ENCODE measurements around the gene MAPK8IP3.
"Not testable (repeated sequence)": the region's sequence is repeated elsewhere in the genome, so short reads cannot be mapped to it uniquely, and the experiment has no call there.

The MAPK8IP3 gene

GRCh38 chr16:1794908-1795666 is 89.1 kb downstream of the MAPK8IP3 start:
- Histone ChIP-seq H3K27me3 (ENCODE audit: control insufficient read depth in 1 of 2, insufficient read depth in 1 of 2, low read length in 2 of 2) (no peaks in the 10 kb centered on the region), H2AK5ac (ENCODE audit: low read length, severe bottlenecking) (no peak overlapping the region), H3K79me1 (replicated peaks; ENCODE audit: low read length, poor library complexity, severe bottlenecking) (peaks cover 6% of the 10 kb centered on the region), H3K36me3 (ENCODE audit: control insufficient read depth in 1 of 2, insufficient read depth in 2 of 2, low read depth in 1 of 2, low read length in 2 of 2) (peaks cover 6 to 38% of the 10 kb centered on the region in 2 experiments), H3K9ac (ENCODE audit: low read length) (no peak overlapping the region), H2BK15ac (ENCODE audit: low read depth, poor library complexity, severe bottlenecking) (no peak overlapping the region), H3K4me2 (ENCODE audit: low read length, poor library complexity, severe bottlenecking) (no peak overlapping the region), H2BK5ac (ENCODE audit: low read depth, low read length, poor library complexity, severe bottlenecking) (no peak overlapping the region), H2BK12ac (ENCODE audit: low read length in 2 of 2) (no peak overlapping the region), H4K8ac (ENCODE audit: low read length) (no peak overlapping the region), H3K4me1 (ENCODE audit: control insufficient read depth, insufficient read depth, low read depth, low read length) (peaks cover 6% of the 10 kb centered on the region), H3K14ac (ENCODE audit: low read length in 2 of 2) (no peak overlapping the region), H3K9me3 (ENCODE audit: control insufficient read depth, low read length) (peaks cover 7% of the 10 kb centered on the region), H3K4ac (ENCODE audit: low read depth in 1 of 2, low read length in 2 of 2) (no peak overlapping the region), H3K18ac (ENCODE audit: low read depth in 1 of 2, low read length in 2 of 2) (no peak overlapping the region), H3K4me3 (ENCODE audit: insufficient read depth in 1 of 2, low read depth in 1 of 2, low read length in 2 of 2) (no peak overlapping the region), H3K27ac (ENCODE audit: low read length, poor library complexity, severe bottlenecking) (no peak overlapping the region), H4K91ac (ENCODE audit: low read length) (no peak overlapping the region), H2BK120ac (ENCODE audit: low read depth, low read length) (no peak overlapping the region), H2AFZ (ENCODE audit: low read depth, low read length) (no peak overlapping the region), H3K23ac (ENCODE audit: low read length in 2 of 2) (no peak overlapping the region)
- 92% methylated on average over 32 of the region's 32 CpGs for WGBS
- DNase-seq = no peak

GRCh38 chr16:1799263-1799662 is 93.3 kb downstream of the MAPK8IP3 start:
- not testable (repeated sequence) for H3K4me1 ChIP-seq (ENCODE audit: control insufficient read depth, insufficient read depth, low read depth, low read length); H3K14ac ChIP-seq (ENCODE audit: low read length in 2 of 2); DNase-seq; H2BK12ac ChIP-seq (ENCODE audit: low read length in 2 of 2); H3K4ac ChIP-seq (ENCODE audit: low read depth in 1 of 2, low read length in 2 of 2); H4K8ac ChIP-seq (ENCODE audit: low read length); H3K23ac ChIP-seq (ENCODE audit: low read length in 2 of 2); H2BK5ac ChIP-seq (ENCODE audit: low read depth, low read length, poor library complexity, severe bottlenecking); H3K4me2 ChIP-seq (ENCODE audit: low read length, poor library complexity, severe bottlenecking); H3K36me3 ChIP-seq (ENCODE audit: control insufficient read depth in 1 of 2, insufficient read depth in 2 of 2, low read depth in 1 of 2, low read length in 2 of 2); H3K4me3 ChIP-seq (ENCODE audit: insufficient read depth in 1 of 2, low read depth in 1 of 2, low read length in 2 of 2); H3K79me1 ChIP-seq (replicated peaks; ENCODE audit: low read length, poor library complexity, severe bottlenecking); H3K9me3 ChIP-seq (ENCODE audit: control insufficient read depth, low read length); H3K9ac ChIP-seq (ENCODE audit: low read length); H2AK5ac ChIP-seq (ENCODE audit: low read length, severe bottlenecking); H2BK120ac ChIP-seq (ENCODE audit: low read depth, low read length); H2BK15ac ChIP-seq (ENCODE audit: low read depth, poor library complexity, severe bottlenecking); H3K27ac ChIP-seq (ENCODE audit: low read length, poor library complexity, severe bottlenecking); H4K91ac ChIP-seq (ENCODE audit: low read length); H3K18ac ChIP-seq (ENCODE audit: low read depth in 1 of 2, low read length in 2 of 2); H2AFZ ChIP-seq (ENCODE audit: low read depth, low read length); H3K27me3 ChIP-seq (ENCODE audit: control insufficient read depth in 1 of 2, insufficient read depth in 1 of 2, low read length in 2 of 2)
- 82% methylated on average over 4 of the region's 5 CpGs for WGBS

GRCh38 chr16:1800701-1801100 is 94.7 kb downstream of the MAPK8IP3 start:
- H2BK12ac ChIP-seq (ENCODE audit: low read length in 2 of 2) = no peak overlapping the region

GRCh38 chr16:1807626-1808025 is 101.6 kb downstream of the MAPK8IP3 start:
- Histone ChIP-seq H3K4me1 (ENCODE audit: control insufficient read depth, insufficient read depth, low read depth, low read length) (peaks cover 2% of the 10 kb centered on the region), H3K4me2 (ENCODE audit: low read length, poor library complexity, severe bottlenecking) (no peak overlapping the region), H2BK5ac (ENCODE audit: low read depth, low read length, poor library complexity, severe bottlenecking) (no peak overlapping the region), H2AK5ac (ENCODE audit: low read length, severe bottlenecking) (no peak overlapping the region), H3K36me3 (ENCODE audit: control insufficient read depth in 1 of 2, insufficient read depth in 2 of 2, low read depth in 1 of 2, low read length in 2 of 2) (peaks cover 32 to 53% of the 10 kb centered on the region in 2 experiments), H2BK12ac (ENCODE audit: low read length in 2 of 2) (no peak overlapping the region), H3K18ac (ENCODE audit: low read depth in 1 of 2, low read length in 2 of 2) (no peak overlapping the region), H3K4me3 (ENCODE audit: insufficient read depth in 1 of 2, low read depth in 1 of 2, low read length in 2 of 2) (no peak overlapping the region), H2AFZ (ENCODE audit: low read depth, low read length) (no peak overlapping the region), H2BK120ac (ENCODE audit: low read depth, low read length) (no peak overlapping the region), H3K27ac (ENCODE audit: low read length, poor library complexity, severe bottlenecking) (no peak overlapping the region), H4K8ac (ENCODE audit: low read length) (no peak overlapping the region), H3K9ac (ENCODE audit: low read length) (no peak overlapping the region), H3K27me3 (ENCODE audit: control insufficient read depth in 1 of 2, insufficient read depth in 1 of 2, low read length in 2 of 2) (no peaks in the 10 kb centered on the region), H3K4ac (ENCODE audit: low read depth in 1 of 2, low read length in 2 of 2) (no peak overlapping the region), H3K9me3 (ENCODE audit: control insufficient read depth, low read length) (no peaks in the 10 kb centered on the region), H3K23ac (ENCODE audit: low read length in 2 of 2) (no peak overlapping the region), H2BK15ac (ENCODE audit: low read depth, poor library complexity, severe bottlenecking) (no peak overlapping the region), H3K14ac (ENCODE audit: low read length in 2 of 2) (no peak overlapping the region), H3K79me1 (replicated peaks; ENCODE audit: low read length, poor library complexity, severe bottlenecking) (peaks cover 18% of the 10 kb centered on the region), H4K91ac (ENCODE audit: low read length) (no peak overlapping the region)
- DNase-seq = no peak
- WGBS = 92% methylated on average over 10 of the region's 10 CpGs

More at GRCh38 chr16:1800701-1801100, 94.7 kb downstream of the MAPK8IP3 start:
- Histone ChIP-seq H4K8ac (ENCODE audit: low read length) (no peak overlapping the region), H3K4me2 (ENCODE audit: low read length, poor library complexity, severe bottlenecking) (no peak overlapping the region), H3K4me3 (ENCODE audit: insufficient read depth in 1 of 2, low read depth in 1 of 2, low read length in 2 of 2) (no peak overlapping the region), H2AFZ (ENCODE audit: low read depth, low read length) (no peak overlapping the region), H3K9ac (ENCODE audit: low read length) (no peak overlapping the region), H3K36me3 (ENCODE audit: control insufficient read depth in 1 of 2, insufficient read depth in 2 of 2, low read depth in 1 of 2, low read length in 2 of 2) (peaks cover 5 to 10% of the 10 kb centered on the region in 2 experiments), H3K27me3 (ENCODE audit: control insufficient read depth in 1 of 2, insufficient read depth in 1 of 2, low read length in 2 of 2) (no peaks in the 10 kb centered on the region), H3K27ac (ENCODE audit: low read length, poor library complexity, severe bottlenecking) (no peak overlapping the region), H3K9me3 (ENCODE audit: control insufficient read depth, low read length) (peaks cover 7% of the 10 kb centered on the region), H2AK5ac (ENCODE audit: low read length, severe bottlenecking) (no peak overlapping the region), H3K79me1 (replicated peaks; ENCODE audit: low read length, poor library complexity, severe bottlenecking) (no peaks in the 10 kb centered on the region), H3K4ac (ENCODE audit: low read depth in 1 of 2, low read length in 2 of 2) (no peak overlapping the region), H3K14ac (ENCODE audit: low read length in 2 of 2) (no peak overlapping the region), H2BK120ac (ENCODE audit: low read depth, low read length) (no peak overlapping the region), H4K91ac (ENCODE audit: low read length) (no peak overlapping the region), H2BK5ac (ENCODE audit: low read depth, low read length, poor library complexity, severe bottlenecking) (no peak overlapping the region), H3K23ac (ENCODE audit: low read length in 2 of 2) (no peak overlapping the region), H3K4me1 (ENCODE audit: control insufficient read depth, insufficient read depth, low read depth, low read length) (no peaks in the 10 kb centered on the region), H3K18ac (ENCODE audit: low read depth in 1 of 2, low read length in 2 of 2) (no peak overlapping the region), H2BK15ac (ENCODE audit: low read depth, poor library complexity, severe bottlenecking) (no peak overlapping the region)
- WGBS = 82% methylated on average over 10 of the region's 10 CpGs
- DNase-seq = no peak

Measured in mesenchymal stem cell (in vitro differentiated cells and primary cell).